Hematopoietic multipotent progenitor cell treated with erythropoietin and hydrocortisone succinate and interleukin-3 and kit ligand, for 6 days (in vitro differentiated cells): ENCODE data around the gene CYS1.
A peak's percentile ranks its signal among the peaks of the same experiment; 100 is the strongest.
"Not testable (repeated sequence)": the region's sequence is repeated elsewhere in the genome, so short reads cannot be mapped to it uniquely, and the experiment has no call there.

ENCODE experiments used
- DNase-seq: peaks from one replicate; pipeline ENCODE4 v3.0.0-alpha.2; 2015

Gene CYS1, protein sequence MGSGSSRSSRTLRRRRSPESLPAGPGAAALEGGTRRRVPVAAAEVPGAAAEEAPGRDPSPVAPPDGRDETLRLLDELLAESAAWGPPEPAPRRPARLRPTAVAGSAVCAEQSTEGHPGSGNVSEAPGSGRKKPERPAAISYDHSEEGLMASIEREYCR

DNA sequence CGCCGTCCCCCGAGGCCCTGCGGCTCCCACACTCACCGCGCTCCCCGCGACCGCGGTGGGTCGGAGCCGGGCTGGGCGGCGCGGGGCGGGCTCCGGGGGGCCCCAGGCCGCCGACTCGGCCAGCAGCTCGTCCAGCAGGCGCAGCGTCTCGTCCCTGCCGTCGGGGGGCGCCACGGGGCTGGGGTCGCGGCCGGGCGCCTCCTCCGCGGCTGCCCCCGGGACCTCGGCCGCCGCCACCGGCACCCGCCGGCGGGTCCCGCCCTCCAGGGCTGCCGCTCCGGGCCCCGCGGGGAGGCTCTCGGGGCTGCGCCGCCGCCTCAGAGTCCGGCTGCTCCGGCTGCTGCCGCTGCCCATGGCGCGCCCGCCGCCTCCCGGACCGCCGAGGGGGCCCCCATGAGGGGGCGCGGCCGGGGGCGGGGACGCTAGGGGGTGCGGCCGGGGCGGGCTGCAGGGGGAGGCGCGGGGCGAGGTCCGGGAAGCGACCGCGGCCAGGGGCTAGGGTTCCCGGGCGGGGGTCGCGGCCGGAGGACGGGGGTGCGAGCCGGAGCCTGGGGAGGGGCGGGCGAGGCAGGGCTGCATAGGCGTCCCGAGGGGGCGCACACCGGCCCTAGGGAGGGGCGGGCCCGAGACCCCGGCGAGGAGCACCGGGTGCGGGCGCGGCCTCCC is at the start of gene CYS1:
Gene CYS1, minus strand, starts transcription at position 542 of the 666 bp plus-strand sequence. Its CDS starts 188 bp downstream, at position 354.
- DNase-seq: no peak

DNA sequence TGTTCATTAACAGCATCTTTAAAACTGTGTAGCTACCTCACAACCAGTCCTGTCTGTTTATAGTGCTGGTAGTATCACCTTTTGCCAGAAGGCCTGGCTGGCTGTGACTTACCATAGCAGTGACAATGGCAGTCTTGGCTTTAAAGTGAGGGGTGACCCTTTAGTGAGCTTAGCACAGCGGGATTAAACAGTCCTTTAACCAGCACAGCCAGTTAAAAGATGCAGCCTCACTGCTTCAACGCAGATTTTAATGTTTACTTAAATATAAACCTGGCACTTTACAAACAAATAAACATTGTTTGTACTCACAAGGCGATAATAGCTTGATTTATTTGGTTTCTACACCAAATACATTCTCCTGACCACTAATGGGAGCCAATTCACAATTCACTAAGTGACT is 49.3 kb upstream of the CYS1 start:
- no peak for DNase-seq

DNA sequence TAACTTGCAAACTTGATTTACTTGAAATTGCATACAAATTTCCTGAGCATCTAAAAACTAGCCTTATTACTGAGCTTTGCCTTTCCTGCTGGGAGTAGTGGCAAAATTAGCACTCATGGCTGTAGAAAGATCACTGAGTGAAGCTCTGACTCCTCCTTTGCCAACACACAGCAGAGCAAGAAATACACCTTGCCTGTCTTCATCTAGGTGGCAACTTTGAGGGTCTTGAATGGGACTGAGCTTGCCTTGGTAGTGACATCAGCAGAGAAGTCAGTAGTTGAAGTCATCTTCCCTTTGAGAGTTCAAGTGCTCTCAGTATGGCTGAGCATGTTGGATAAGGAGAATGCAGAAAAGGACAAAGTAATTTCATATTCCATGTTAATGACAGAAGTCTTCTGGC is 48.2 kb upstream of the CYS1 start:
- DNase-seq: no peak

DNA sequence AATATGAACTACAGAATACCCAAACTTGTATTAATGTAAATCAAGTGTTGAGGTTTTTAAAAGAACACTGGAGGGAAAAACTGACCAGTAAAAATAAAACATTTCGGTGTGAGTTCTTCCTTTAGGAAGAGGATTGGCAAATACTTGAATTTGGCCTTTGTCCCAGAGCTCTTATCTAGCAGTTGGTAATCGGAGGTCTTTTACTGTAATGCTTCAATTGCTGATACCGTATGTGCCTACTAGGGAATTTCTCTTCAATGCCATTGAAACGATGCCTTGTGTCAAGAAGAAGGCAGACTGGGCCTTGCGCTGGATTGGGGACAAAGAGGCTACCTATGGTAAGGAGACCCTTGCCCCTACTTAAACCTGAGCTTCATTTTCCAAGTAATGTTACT is 46.4 kb upstream of the CYS1 start:
- DNase-seq: peak; percentile 65

DNA sequence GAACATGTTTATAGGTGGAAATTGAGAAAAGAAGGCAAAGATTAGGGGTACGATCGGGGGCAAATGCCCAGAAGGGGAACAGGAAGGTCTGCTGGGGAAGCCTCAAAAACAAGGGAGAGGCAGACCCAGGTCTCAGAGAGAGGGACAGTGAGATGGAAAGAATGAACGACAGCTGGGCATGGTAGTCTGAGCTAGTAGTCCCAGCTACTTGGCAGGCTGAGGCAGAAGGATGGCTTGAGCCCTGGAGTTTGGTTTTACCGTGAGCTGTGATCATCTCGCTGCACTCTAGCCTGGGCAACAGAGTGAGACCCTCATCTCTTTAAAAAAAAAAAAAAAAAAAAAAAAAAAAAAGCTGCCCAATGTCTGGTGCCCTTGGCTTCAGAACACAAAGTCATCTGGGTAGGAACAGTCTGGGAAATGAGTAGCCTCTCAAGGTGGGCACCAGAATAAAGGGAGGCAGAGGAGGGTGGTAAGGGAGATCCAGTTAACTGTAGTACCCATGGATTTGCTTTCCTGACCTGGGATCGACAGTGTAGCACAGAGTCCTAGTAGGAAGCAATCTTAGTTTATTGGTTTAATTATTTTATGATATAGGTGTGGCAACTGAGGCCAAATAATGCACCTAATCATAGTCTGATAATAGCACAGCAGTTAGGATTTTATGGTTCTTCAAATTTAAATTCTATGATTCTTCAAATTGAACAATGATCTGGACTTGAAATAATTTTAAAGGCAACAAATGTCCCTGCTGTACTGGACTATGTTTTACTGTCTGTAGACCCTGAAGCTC is 45.8 kb upstream of the CYS1 start:
- no peak for DNase-seq

DNA sequence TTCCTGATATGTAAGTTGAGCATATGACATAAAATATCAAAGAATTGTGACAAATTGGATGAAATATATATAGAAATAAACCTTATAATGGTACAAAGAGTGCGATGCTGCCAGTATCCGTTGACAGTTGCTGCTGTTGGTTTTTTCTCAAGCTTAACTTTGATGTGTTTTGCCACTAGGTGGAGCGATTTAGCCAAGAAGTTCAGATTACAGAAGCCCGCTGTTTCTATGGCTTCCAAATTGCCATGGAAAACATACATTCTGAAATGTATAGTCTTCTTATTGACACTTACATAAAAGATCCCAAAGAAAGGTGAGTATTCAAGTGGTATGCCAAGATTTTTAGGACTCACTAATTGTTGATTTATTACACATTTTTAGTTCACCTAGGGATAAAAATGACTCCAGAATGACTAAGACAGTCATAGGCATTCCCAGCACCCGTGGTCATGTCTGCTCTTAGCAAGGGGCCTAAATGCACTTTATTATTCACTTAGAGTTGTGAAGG is 44.4 kb upstream of the CYS1 start:
- peak; percentile 91 for DNase-seq

DNA sequence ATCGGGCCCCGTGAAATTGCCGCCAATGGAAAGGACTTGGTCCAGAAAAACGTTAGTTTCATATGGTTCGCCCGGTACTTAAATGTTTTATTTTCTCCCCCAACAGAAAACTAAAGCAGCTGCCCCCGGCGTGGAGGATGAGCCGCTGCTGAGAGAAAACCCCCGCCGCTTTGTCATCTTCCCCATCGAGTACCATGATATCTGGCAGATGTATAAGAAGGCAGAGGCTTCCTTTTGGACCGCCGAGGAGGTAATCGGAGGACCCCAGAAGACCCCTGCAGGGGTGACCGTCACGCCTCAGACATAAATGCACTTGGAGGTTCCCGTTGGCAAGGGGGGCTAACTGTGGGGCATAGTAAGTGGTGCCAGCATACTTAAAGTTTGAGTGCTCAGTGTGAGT is 43.1 kb upstream of the CYS1 start:
- peak; percentile 30 for DNase-seq

DNA sequence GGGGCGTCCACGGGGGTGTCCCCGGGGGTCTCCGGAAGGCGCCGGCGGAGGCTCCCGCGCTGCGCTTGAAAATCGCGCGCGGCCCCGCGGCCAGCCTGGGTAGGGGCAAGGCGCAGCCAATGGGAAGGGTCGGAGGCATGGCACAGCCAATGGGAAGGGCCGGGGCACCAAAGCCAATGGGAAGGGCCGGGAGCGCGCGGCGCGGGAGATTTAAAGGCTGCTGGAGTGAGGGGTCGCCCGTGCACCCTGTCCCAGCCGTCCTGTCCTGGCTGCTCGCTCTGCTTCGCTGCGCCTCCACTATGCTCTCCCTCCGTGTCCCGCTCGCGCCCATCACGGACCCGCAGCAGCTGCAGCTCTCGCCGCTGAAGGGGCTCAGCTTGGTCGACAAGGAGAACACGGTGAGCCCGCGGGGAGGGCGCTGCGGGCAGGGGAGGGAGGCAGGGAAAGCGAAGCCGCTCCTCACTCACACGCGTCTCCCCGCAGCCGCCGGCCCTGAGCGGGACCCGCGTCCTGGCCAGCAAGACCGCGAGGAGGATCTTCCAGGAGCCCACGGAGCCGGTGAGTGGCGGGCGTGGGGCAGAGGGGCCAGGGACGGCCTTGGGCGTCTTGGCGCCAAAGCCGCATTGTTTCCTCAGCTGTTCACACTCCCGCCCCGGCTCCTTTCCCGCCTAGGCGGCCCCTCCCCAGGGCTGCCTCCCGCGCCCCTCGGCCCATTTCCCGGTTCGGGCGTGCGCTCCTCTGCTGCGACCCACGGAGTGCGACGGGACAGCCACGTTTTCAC is 42.5 kb upstream of the CYS1 start, which contains the start of gene RRM2:
Gene RRM2, plus strand, starts transcription at position 240 of the 781 bp plus-strand sequence. Its CDS starts 60 bp downstream, at position 300.
- peak; percentile 98 for DNase-seq

DNA sequence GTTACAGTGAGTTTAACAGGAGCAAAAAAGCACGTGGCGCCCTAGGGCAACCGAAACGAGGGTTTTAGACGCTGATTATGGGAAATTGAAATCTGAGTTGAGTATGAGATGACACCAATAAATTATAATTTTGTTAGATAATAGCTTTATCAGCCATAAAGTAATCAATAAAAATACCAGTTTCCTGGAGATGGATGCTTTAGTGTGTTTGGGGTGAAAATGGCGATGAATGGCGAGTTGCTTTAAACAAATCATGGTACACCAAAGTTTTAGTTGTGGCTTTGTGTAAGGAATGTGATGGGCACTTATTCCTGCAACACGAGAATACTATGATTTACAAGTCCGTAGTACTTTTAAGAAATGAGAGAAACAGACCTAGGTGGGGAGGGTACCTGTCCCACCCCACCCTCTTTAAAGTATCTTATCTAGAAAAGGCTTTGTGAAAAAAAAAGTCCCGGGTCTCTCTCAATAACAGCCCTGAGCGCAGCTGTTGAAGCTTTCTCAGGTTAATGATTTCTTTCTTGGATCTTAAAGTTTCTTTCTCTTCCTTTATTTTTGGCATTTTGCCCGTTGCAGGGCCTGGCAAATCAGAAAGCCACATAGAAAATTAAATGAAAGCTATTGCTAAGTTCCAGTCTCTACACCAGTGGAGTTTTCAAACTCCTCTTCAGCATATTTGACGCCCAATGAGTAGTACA is 40.8 kb upstream of the CYS1 start:
- peak; percentile 78 for DNase-seq

DNA sequence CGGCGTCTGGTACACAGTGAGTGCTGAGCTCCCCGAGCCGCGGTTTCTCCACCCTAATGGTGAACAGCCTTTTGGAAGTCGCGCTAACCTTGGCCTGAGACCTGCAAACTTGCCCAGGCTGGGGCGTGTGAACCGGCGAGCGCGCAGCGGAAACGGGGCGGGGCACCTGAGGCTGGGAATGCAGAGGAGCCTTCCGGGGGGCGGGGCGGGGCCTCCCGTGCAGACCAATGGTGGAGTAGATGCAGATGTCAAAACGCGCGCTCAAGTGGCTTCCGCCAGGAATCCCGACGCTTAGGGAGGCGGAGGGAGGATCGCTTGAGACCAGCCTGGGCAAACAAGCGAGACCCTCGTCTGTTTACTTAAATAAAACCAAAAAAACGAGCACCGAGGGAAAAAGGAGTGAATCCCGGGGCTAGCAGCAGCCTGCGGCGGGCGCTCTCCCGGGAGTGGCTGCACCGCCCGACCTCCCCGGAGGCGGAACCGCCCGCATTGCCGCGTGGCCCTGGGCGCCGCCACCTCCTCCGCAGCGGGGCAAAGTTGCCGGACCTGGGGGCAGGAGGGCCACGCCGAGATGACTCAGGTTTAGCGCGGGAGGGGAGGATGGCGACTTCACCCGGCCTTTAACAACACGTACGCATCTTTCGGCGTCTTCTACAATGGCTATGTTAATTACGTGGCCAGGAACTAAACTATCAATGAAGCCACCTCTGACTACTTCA is 40.1 kb upstream of the CYS1 start:
- DNase-seq: peak; percentile 99

DNA sequence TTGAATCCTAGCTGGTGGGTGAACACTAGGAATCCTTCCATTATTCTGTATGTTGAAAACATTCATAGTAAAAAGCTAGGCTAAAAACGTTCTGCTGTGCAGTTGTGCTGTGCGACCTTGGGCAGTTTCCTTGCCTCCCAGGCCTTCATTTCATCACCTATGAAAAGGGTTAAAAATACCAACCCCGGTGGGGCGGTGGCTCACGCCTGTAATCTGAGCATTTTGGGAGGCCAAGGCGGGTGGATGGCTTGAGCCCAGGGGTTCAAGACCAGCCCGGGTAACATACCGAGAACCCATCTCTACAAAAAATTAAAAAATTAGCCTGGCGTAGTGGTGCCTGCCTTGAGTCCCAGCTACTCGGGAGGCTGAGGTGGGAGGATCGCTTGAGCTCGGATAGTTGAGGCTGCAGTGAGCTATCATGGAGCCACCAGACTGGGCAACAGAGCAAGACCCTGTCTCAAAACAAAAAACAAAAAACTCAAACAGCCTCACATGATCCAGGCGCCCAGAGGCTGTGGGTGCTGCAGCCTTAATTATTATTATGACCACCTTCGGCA is 39.5 kb upstream of the CYS1 start:
- no peak for DNase-seq

DNA sequence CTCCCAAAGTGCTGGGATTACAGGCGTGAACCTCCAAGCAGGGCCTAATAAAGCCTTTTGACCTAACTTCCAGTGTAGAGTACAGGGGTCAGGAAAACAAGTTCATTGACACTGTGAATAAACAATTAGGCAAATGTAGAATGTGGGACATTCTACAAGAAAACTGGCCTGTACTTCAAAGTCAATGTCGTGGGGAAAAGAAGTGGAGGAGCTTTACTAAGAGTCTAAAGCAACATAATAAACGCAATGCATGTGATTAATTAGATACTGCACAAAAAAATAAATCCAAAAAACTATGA is 38.8 kb upstream of the CYS1 start:
- no peak for DNase-seq

DNA sequence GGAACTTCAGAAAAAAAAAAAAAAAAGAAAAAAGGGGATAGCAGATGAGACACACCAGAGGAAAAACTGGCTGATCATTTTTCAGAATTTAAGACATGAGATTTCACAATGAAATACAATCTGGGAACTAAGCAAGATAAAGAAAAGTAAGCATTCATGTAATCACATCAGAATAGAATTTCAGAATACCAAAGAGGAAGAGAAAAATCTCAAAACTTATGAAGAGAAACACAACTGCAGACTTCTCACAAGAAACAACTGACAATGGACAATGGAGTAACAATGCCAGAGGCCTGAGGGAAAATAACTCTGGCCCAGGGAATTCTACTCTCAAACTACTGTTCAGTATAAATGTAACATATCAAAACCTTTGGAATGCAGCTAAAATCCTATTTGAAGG is 29.1 kb upstream of the CYS1 start:
- no peak for DNase-seq

DNA sequence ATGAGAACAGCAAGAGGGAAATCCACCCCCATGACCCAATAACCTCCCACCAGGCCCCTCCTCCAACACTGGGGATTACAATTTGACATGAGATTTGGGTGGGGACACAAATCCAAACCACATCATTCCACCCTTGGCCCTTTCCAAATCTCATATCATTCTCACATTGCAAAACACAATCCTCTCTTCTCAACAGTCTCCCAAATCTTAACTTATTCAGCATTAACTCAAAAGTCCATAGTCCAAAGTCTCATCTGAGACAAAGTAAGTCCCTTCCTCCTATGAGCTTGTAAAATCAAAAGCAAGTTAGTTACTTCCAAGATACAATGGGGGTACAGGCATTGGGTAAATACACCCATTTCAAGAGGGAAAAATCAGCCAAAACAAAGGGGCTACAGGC is 24.7 kb upstream of the CYS1 start:
- not testable (repeated sequence) for DNase-seq

DNA sequence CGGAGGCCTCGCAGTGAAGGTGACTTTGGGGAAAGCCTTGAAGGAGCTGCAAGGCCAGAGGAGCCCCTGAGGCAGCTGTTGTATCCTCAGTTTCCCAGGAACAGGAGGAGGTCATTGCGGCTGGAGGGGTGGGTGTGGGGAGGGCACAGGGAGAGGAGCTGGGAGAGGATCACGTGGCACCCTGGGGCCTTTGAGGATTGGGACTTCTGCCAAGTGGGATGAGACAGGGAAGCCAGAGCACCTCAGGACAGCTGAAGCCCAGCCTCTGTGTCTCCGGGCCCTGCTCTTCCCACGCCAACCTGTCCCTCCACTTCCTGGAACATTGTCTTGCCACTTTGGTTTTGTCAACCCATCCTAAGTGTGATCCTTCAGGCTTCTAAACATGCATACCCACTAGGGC is 23.0 kb upstream of the CYS1 start:
- no peak for DNase-seq

DNA sequence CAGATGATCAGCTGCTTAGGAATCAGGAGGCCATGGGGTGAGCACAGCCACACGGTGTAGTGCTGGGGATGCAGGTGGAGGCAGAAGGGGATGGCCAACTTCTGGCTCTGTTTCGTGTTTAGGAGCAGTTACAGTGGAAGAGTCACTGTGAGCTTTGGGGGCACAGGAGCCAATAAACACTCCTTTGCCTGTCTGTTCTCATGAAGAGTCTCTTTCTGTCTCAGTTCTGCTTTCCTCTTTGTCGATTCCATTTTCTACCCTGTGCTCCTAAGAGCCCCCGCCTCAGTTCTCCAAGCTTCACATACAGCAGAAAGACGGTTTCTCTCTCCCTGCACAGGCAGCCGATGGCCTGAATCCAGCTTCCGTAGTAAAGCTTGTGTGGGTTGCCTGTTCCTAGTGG is 21.3 kb upstream of the CYS1 start:
- DNase-seq: no peak

DNA sequence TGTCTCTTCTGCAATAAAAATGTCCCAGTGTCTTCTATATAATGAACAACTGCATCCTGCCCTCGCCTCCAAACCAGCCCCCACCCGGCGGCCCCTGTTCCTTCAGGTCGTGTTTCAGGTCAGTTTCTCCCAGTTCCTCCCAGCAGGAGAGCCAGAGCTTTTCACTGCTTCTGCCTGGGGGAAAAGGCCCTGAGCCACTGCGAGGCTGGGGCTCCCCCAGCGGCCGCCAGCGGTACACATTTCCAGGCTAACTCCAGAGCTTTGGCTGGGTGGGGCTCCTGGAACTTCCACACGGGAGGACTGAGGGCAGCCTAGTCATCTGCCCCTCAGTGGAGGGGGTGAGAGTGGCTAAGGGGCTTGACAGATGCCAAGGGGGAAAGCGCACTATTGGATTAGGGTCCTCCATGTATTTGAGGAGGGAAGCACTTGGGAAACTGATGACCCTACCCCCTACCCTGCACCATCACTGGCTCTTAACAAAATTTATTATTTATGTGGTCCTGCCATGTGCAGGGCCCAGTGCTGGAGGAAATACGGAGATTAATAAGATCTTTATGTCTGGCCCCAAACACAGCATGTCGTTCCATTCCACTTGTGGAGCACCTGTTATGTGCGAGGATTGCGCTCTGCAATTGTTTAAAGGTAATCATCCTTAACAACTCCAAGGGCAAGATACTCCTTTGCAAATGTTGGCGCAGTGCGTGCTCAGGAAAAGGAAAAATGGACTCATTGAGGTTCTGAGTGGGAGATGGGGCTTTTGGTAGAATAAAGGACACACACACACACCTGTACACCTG is 17.3 kb upstream of the CYS1 start:
- DNase-seq: peak; percentile 68

DNA sequence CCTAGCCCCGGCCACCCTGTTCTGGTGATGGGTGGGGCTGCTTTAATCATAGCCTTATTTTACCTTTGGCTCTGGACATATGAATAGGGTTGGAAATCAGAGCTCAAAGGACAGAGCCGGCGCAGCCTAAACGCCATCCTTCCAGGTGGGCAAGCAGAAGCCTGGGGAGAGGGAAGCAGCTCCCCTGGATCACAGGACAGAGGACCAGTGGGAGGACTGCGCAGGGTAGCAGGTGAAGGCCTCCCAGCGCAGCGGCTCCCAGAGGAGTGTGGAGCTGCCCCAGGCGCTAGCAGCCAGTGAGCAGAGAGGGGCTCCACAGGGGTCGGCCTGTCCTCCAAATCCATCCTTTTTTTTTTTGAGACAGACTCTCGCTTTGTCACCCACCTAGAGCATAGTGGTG is 16.4 kb upstream of the CYS1 start:
- DNase-seq: no peak

DNA sequence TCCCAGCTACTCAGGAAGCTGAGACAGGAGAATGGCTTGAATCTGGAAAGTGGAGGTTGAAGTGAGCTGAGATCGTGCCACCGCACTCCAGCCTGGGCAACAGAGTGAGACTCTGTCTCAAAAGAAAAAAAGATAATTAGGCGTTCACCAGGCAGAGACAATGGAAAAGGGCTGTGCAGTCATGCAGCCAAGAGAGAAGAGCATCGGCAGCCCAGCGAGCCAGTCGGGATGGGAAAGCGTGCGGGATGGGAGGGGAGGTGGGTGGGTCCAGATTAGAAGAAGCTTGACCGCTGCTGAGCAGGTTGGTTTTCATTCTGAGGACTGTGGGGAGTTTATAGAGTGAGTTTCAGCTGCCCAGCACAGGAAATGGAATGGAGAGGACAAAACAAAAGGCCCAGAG is 15.0 kb upstream of the CYS1 start:
- DNase-seq: no peak

DNA sequence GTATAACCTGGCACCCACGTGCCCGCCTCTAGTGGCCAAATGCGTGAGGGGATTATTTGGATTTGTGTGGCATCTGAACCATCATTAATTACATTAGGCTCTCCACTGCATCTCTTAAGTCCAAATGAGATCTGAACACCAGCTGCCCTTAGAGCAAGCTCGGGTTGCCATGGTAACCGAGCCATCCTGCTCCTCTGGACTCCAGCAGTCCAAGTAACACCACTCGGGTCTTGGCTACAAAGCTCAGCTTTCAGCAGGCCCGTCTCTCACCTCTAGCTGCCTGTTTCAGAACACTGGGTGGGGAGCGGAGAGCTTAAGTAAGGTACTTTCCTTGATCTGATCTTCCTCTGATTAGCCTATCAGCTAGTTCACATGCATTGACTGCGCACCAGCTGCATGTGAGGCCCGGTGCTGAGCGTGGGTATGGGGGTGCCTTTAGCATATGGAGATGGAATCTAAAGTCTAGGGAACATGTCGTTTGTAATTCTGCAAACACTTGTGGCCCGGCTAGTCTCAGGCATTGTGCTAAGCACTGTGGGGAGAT is 14.1 kb upstream of the CYS1 start:
- no peak for DNase-seq

DNA sequence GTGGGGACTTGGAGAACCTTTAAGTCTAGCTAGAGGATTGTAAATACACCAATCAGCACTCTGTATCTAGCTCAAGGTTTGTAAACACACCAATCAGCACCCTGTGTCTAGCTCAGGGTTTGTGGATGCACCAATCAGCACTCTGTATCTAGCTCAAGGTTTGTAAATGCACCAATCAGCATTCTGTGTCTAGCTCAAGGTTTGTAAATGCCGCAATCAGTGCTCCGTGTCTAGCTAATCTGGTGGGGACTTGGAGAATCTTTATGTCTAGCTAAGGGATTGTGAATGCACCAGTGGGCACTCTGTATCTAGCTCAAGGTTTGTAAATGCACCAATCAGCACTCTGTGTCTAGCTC is 11.7 kb upstream of the CYS1 start:
- DNase-seq: not testable (repeated sequence)
